Prostate gland (tissue), 2 donors: ENCODE measurements around the gene CAPN11. TPM values are rescaled to one million over a fixed set of nuclear protein-coding genes. Genes with fewer than 3 reads are reported as not detected.
A peak's percentile ranks its signal among the peaks of the same experiment; 100 is the strongest.

ENCODE experiments used
- DNase-seq: peaks from one replicate; pipeline ENCODE4 v3.0.0-alpha.2; 2019; ENCODE audit warnings: low spot score
- H3K27ac ChIP-seq, 2 donors: fragments of 200-600 bp; sonication (generic); 2 replicates each; pipeline ENCODE4 v1.5.1; 2017 to 2019
- H3K27me3 ChIP-seq: fragments of 200-600 bp; sonication (generic); replicated peaks from 2 replicates; pipeline ENCODE4 v1.5.1; 2019; ENCODE audit not compliant: insufficient read depth
- H3K36me3 ChIP-seq, 2 donors: fragments of 200-600 bp; sonication (generic); 1 replicate in 1 of 2; 2 replicates in 1 of 2; pipeline versions ENCODE4 v1.5.1 to v1.8.1; 2017 to 2019
- H3K4me1 ChIP-seq: fragments of 200-600 bp; sonication (generic); replicated peaks from 2 replicates; pipeline ENCODE4 v1.5.1; 2019
- H3K4me3 ChIP-seq, 2 donors: fragments of 200-600 bp; sonication (generic); 2 replicates each; pipeline ENCODE4 v1.5.1; 2017 to 2019
- H3K9me3 ChIP-seq: fragments of 200-600 bp; sonication (generic); 2 replicates; pipeline ENCODE4 v1.5.1; 2017
- CTCF ChIP-seq, 4 experiments: fragments of 200-600 bp in 2 of 4; fragments of 450-650 bp in 2 of 4; sonication (generic) in 2 of 4; IDR thresholded peaks; 1 replicate in 3 of 4; 2 replicates in 1 of 4; pipeline ENCODE4 v1.5.1; 2016 to 2019; ENCODE audit warnings: antibody characterized with exemption in 4 of 4, mild to moderate bottlenecking in 2 of 4, moderate library complexity in 2 of 4
- POLR2A ChIP-seq: fragments of 450-650 bp; IDR thresholded peaks from one replicate; pipeline ENCODE4 v1.6.1; 2016; ENCODE audit warnings: antibody characterized with exemption, mild to moderate bottlenecking
- POLR2AphosphoS5 ChIP-seq: sonication (generic); formaldehyde crosslinking; IDR thresholded peaks from one replicate; pipeline ENCODE4 v1.6.1; 2017; ENCODE audit warnings: antibody characterized with exemption
- WGBS: methylation state at CpG from one replicate; pipeline ENCODE4 v1.1.5; 2018; 5-methylcytosine and 5-hydroxymethylcytosine counted together
- intact Hi-C: fragments of 100-400 bp; cut with DNase I; formaldehyde crosslinking; loops from one replicate; pipeline ENCODE4 v1.14.2; 2022
- total RNA-seq, 2 donors: library from RNA; depleted of rRNA; stranded (reverse); fragments of >200 nt; gene quantifications; one replicate each; pipeline ENCODE4 v1.1.0, GENCODE V29; 2016

The CAPN11 gene
- total RNA-seq, 2 donors from 2014 or later, result 5.9 TPM; not detected in 1

- no peak overlapping the region for H3K4me3 ChIP-seq
- TF ChIP-seq CTCF (IDR thresholded peaks at IDR 0.05) (no peak), POLR2A (no peak), POLR2AphosphoS5 (no peak)
- H3K9me3 ChIP-seq, result no peaks in the 10 kb centered on the region
- no peaks in the 10 kb centered on the region for H3K36me3 ChIP-seq
- H3K27me3 ChIP-seq, result no peaks in the 10 kb centered on the region
- peaks cover 23% of the 10 kb centered on the region for H3K4me1 ChIP-seq
- intact Hi-C loops, result no loop called here
- 76% methylated on average over 2 of the region's 2 CpGs for whole genome bisulfite sequencing
- no peak overlapping the region for H3K27ac ChIP-seq
- DNase-seq, result no peak
These were observed 28.7 kb upstream of the CAPN11 start for GRCh38 chr6:44129841-44130322.

DNA sequence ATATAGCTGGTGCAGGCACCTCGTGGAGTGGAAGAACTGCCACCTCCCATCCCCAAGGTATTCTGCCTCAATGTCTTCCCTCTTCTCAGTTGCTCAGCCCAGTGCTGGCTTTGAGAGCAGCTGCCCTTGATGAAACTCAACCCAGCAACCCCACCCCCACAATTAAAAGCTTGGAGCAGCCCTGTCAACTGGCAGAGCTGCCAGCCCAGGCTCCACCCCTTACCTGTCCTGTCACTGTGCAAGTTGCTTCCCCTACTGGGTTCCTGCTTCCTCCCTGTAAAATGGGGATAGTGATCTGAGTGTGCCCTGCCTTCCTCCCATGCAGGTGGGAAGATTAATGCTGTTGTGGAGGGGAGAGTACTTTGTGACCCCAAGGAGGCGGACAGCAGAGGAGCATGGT lies 26.7 kb upstream of the CAPN11 start:
- intact Hi-C loops, result no loop called here
- H3K4me1 ChIP-seq, result peaks cover 15% of the 10 kb centered on the region
- peak; percentile 51 for DNase-seq
- no peak overlapping the region for H3K4me3 ChIP-seq
- 67% methylated on average over 2 of the region's 2 CpGs for WGBS
- H3K9me3 ChIP-seq, result no peaks in the 10 kb centered on the region
- H3K36me3 ChIP-seq, result no peaks in the 10 kb centered on the region
- no peaks in the 10 kb centered on the region for H3K27me3 ChIP-seq
- TF ChIP-seq CTCF (IDR thresholded peaks at IDR 0.05) (no peak), POLR2AphosphoS5 (peak; percentile 36), POLR2A (peak; percentile 16)
- H3K27ac ChIP-seq, result no peak overlapping the region

GRCh38 chr6:44132476-44132875 lies 26.1 kb upstream of the CAPN11 start:
- no peak overlapping the region for H3K27ac ChIP-seq
- H3K4me3 ChIP-seq, result no peak overlapping the region
- H3K36me3 ChIP-seq, result no peaks in the 10 kb centered on the region
- TF ChIP-seq POLR2A, result no peak
- TF ChIP-seq CTCF (IDR thresholded peaks at IDR 0.05), result no peak
- no peak for TF ChIP-seq POLR2AphosphoS5
- no peaks in the 10 kb centered on the region for H3K9me3 ChIP-seq
- H3K27me3 ChIP-seq, result no peaks in the 10 kb centered on the region
- no peak for DNase-seq
- WGBS, result 54% methylated on average over 4 of the region's 4 CpGs
- intact Hi-C loops, result no loop called here
- peaks cover 15% of the 10 kb centered on the region for H3K4me1 ChIP-seq

DNA sequence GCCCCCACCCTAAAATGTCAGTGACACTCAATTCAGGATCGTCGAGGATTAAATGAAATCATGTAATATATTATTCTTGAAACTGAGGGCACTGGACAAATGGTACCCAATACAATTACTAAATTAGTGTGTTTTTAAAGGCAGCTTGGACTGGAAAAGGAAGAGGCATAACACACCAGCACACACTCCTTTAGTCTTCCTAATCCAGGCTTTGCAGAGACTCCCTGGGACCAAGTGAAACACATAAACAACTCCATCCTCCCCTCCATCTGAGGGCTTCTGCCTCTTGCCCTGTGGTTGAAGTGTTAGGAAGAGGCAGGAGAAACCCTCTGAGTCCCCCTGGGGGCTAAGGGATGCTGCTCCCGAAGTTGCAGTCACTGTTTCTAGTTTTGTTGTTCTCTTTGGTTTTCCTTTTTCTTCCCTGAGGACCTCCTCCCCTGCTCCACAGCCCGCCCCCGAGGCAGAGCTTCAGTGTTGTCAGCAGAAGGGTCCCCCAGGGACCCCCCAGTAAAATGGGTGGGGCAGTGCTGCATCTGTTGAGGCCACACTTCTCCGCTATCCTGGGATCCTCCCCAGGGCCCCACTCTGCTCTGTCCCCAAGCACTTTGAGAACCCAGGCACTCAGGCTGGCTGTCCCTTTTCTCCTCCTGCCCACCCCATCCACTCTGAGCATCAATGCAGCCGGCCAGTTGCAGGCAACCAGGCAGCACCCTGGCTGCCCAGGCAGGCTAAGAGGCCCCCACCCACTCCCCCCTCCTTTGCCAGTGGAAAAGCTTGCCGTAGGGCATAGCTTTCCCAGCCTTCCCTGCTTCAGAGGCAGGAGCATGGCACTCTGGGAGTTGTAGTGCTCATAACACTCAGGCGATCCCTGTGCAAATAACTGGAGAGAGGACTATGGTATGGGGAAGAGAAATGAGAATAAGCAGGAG lies 25.4 kb upstream of the CAPN11 start:
- no peak overlapping the region for H3K4me3 ChIP-seq
- TF ChIP-seq POLR2A (no peak), POLR2AphosphoS5 (peak; percentile 55), CTCF (IDR thresholded peaks at IDR 0.05) (no peak)
- peak; percentile 52 for DNase-seq
- no peaks in the 10 kb centered on the region for H3K27me3 ChIP-seq
- peaks cover 15% of the 10 kb centered on the region for H3K4me1 ChIP-seq
- 38% methylated on average over 9 of the region's 9 CpGs for WGBS
- H3K36me3 ChIP-seq, result no peaks in the 10 kb centered on the region
- intact Hi-C loops, result no loop called here
- H3K9me3 ChIP-seq, result no peaks in the 10 kb centered on the region
- H3K27ac ChIP-seq, result no peak overlapping the region
